HepG2 (cell line): ENCODE results near the gene VAC14. TPM values are rescaled to one million over a fixed set of nuclear protein-coding genes. Genes with fewer than 3 reads are reported as not detected.

Experiments used
- ATAC-seq: fragments of 200-7000 bp; cut with Tn5 transposase; 3 replicates; pipeline ENCODE4 v1.9.1; 2020; ENCODE audit warnings: mild to moderate bottlenecking, moderate library complexity
- BruUV-seq: library from RNA; stranded (reverse); fragments of 400-500 nt; replicated peaks from 2 replicates; lab custom pipeline; 2021; lab: Mats Ljungman, UMichigan
- CTCF ChIA-PET: fragments of 300-600 bp; formaldehyde crosslinking; extraction: SDS; loops from one replicate; lab custom pipeline; 2021; ENCODE audit warnings: low total read pairs, inconsistent platforms, low intra/inter-chr PET ratio; lab: Yijun Ruan, JAX
- POLR2A ChIA-PET: fragments of 350-600 bp; sonication (Branson Sonifier 250); formaldehyde crosslinking; loops from one replicate; lab custom pipeline; 2020; ENCODE audit warnings: antibody characterized with exemption, inconsistent platforms; lab: Yijun Ruan, JAX
- DNase-seq: peaks from one replicate; pipeline ENCODE4 v3.0.0-alpha.2; 2015; ENCODE audit warnings: low spot score
- FAIRE-seq: peaks from 3 replicates; lab custom pipeline; 2011; peaks lifted over from hg19 to GRCh38; lab: Jason Lieb, UNC
- H2AFZ ChIP-seq: one replicate; pipeline ENCODE4 v1.6.1; 2011; ENCODE audit warnings: low read length, inconsistent platforms
- H3K27ac ChIP-seq: fragments of 300-600 bp; 3 replicates; pipeline ENCODE4 v1.8.0; 2011; ENCODE audit warnings: mixed run types, mild to moderate bottlenecking, mixed read lengths, low read length, inconsistent platforms; ENCODE audit not compliant: insufficient read depth; ENCODE audit errors: extremely low read length
- H3K27me3 ChIP-seq, 2 experiments: fragments of 200-600 bp in 1 of 2; 2 replicates in 1 of 2; 3 replicates in 1 of 2; pipeline versions ENCODE4 v1.6.0 to v1.8.0; 2011; ENCODE audit warnings: low read length in 2 of 2, mild to moderate bottlenecking in 2 of 2, moderate library complexity in 2 of 2, inconsistent platforms in 1 of 2; ENCODE audit not compliant: insufficient read depth in 2 of 2, control insufficient read depth in 1 of 2
- H3K36me3 ChIP-seq, 2 experiments: fragments of 200-600 bp in 1 of 2; replicated peaks in 1 of 2; 2 replicates in 1 of 2; 3 replicates in 1 of 2; pipeline versions ENCODE4 v1.5.1 to v1.8.0; 2011; ENCODE audit warnings: low read length in 2 of 2, inconsistent platforms in 1 of 2; ENCODE audit not compliant: insufficient read depth in 2 of 2, control insufficient read depth in 1 of 2
- H3K4me1 ChIP-seq: 2 replicates; pipeline ENCODE4 v1.5.1; 2012; ENCODE audit warnings: low read length, inconsistent platforms; ENCODE audit not compliant: insufficient read depth
- H3K4me2 ChIP-seq: 2 replicates; pipeline ENCODE4 v1.6.0; 2011; ENCODE audit warnings: low read depth, low read length, inconsistent platforms
- H3K4me3 ChIP-seq, 3 experiments: fragments of 200-600 bp in 1 of 3; sonication (generic), shearing (Covaris generic) in 1 of 3; replicated peaks in 1 of 3; 2 replicates each; pipeline ENCODE4 v1.5.1; 2011 to 2016; ENCODE audit warnings: low read length in 3 of 3, inconsistent platforms in 2 of 3, low read depth in 2 of 3, mild to moderate bottlenecking in 2 of 3, control low read depth in 1 of 3, mixed read lengths in 1 of 3; ENCODE audit not compliant: insufficient read depth in 1 of 3
- H3K79me2 ChIP-seq: one replicate; pipeline ENCODE4 v1.6.1; 2011; ENCODE audit warnings: low read length, inconsistent platforms; ENCODE audit not compliant: insufficient read depth
- H3K9ac ChIP-seq: 2 replicates; pipeline ENCODE4 v1.6.0; 2011; ENCODE audit warnings: mild to moderate bottlenecking, low read depth, low read length, inconsistent platforms; ENCODE audit not compliant: insufficient read depth
- H3K9me3 ChIP-seq: 2 replicates; pipeline ENCODE4 v1.5.1; 2012; ENCODE audit warnings: mild to moderate bottlenecking, low read length
- H4K20me1 ChIP-seq: 2 replicates; pipeline ENCODE4 v1.6.0; 2011; ENCODE audit warnings: inconsistent platforms, mild to moderate bottlenecking, low read length, moderate library complexity; ENCODE audit not compliant: insufficient read depth
- ESRRA ChIP-seq: sonication (generic); formaldehyde crosslinking; IDR thresholded peaks from 2 replicates; pipeline ENCODE4 v1.5.1; 2020; ENCODE audit warnings: mild to moderate bottlenecking, low read depth, missing genetic modification reagents
- JUND ChIP-seq: sonication (generic); formaldehyde crosslinking; IDR thresholded peaks from 2 replicates; pipeline ENCODE4 v1.8.0; 2022; ENCODE audit warnings: mild to moderate bottlenecking, missing genetic modification reagents
- KLF9 ChIP-seq: IDR thresholded peaks from 2 replicates; pipeline ENCODE4 v1.6.1; 2016; ENCODE audit warnings: low read depth
- MTF2 ChIP-seq: sonication (generic); formaldehyde crosslinking; IDR thresholded peaks from 2 replicates; pipeline ENCODE4 v1.5.0; 2020; ENCODE audit warnings: missing genetic modification reagents, borderline replicate concordance
- NFIC ChIP-seq: IDR thresholded peaks from 2 replicates; pipeline ENCODE4 v1.6.1; 2012; ENCODE audit warnings: mild to moderate bottlenecking, low read length, inconsistent platforms
- SATB2 ChIP-seq: sonication (generic); formaldehyde crosslinking; IDR thresholded peaks from 2 replicates; pipeline ENCODE4 v1.5.0; 2020; ENCODE audit warnings: missing genetic modification reagents
- SIN3A ChIP-seq: IDR thresholded peaks from 2 replicates; pipeline ENCODE4 v1.6.1; 2011; ENCODE audit warnings: low read depth, mild to moderate bottlenecking, control low read depth, low read length, borderline replicate concordance
- SMYD3 ChIP-seq: sonication (generic); formaldehyde crosslinking; IDR thresholded peaks from 2 replicates; pipeline ENCODE4 v1.8.1; 2023; ENCODE audit warnings: mild to moderate bottlenecking, missing genetic modification reagents
- TAF1 ChIP-seq: sonication (generic); formaldehyde crosslinking; IDR thresholded peaks from 2 replicates; pipeline ENCODE4 v1.4.0; 2020; ENCODE audit warnings: missing genetic modification reagents
- TCF7 ChIP-seq: sonication (generic); IDR thresholded peaks from 2 replicates; pipeline ENCODE4 v1.6.1; 2016; ENCODE audit warnings: antibody characterized with exemption, low read depth
- YEATS2 ChIP-seq: sonication (generic); formaldehyde crosslinking; IDR thresholded peaks from 2 replicates; pipeline ENCODE4 v1.4.0; 2020; ENCODE audit warnings: missing genetic modification reagents, borderline replicate concordance
- ZBTB21 ChIP-seq: sonication (generic); formaldehyde crosslinking; IDR thresholded peaks from 2 replicates; pipeline ENCODE4 v1.4.0; 2020; ENCODE audit warnings: missing genetic modification reagents
- ZBTB38 ChIP-seq: sonication (generic); formaldehyde crosslinking; IDR thresholded peaks from 2 replicates; pipeline ENCODE4 v1.5.1; 2020; ENCODE audit warnings: mild to moderate bottlenecking, missing genetic modification reagents
- ZC3H13 ChIP-seq: sonication (generic); formaldehyde crosslinking; IDR thresholded peaks from 2 replicates; pipeline ENCODE4 v1.8.1; 2023; ENCODE audit warnings: mild to moderate bottlenecking, missing genetic modification reagents, moderate library complexity
- ZMYM4 ChIP-seq: sonication (generic); formaldehyde crosslinking; IDR thresholded peaks from 2 replicates; pipeline ENCODE4 v1.8.1; 2023; ENCODE audit warnings: mild to moderate bottlenecking, missing genetic modification reagents
- ZNF234 ChIP-seq: sonication (generic); formaldehyde crosslinking; conservative IDR thresholded peaks from 2 replicates; pipeline ENCODE4 v1.5.1; 2020; ENCODE audit warnings: mild to moderate bottlenecking, missing genetic modification reagents
- ZNF280D ChIP-seq: sonication (generic); formaldehyde crosslinking; IDR thresholded peaks from 2 replicates; pipeline ENCODE4 v1.5.1; 2020; ENCODE audit warnings: mild to moderate bottlenecking, missing genetic modification reagents
- WGBS: methylation state at CpG from one replicate; pipeline ENCODE4 v1.1.6; 2017; ENCODE audit warnings: low lambda C conversion rate; 5-methylcytosine and 5-hydroxymethylcytosine counted together
- in situ Hi-C: cut with HindIII; loops from 2 replicates; pipeline ENCODE4 v1.10.0; 2017; ENCODE audit warnings: low pct_unique_long_range_greater_than_20kb; ENCODE audit not compliant: extremely low pct_ligation_motif_present
- intact Hi-C: fragments of 100-400 bp; cut with micrococcal nuclease; formaldehyde crosslinking; loops from one replicate; pipeline ENCODE4 v1.10.0; 2022; ENCODE audit not compliant: unreplicated experiment
- polyA plus RNA-seq, 8 experiments: library from polyadenylated mRNA; depleted of rRNA in 3 of 8; stranded (reverse) in 7 of 8; unstranded in 1 of 8; fragments of >200 nt; fragmentation: Illumina TruSeq in 4 of 8; extraction: Trizol in 4 of 8; gene quantifications; 2 replicates each; pipeline versions ENCODE4 v1.2.1 to v1.2.3, GENCODE V29; 2011 to 2016; ENCODE audit warnings: low read depth in 4 of 8, missing spikeins in 1 of 8, mixed read lengths in 1 of 8; ENCODE audit not compliant: insufficient read depth in 1 of 8
- total RNA-seq, 5 experiments: library from RNA; depleted of rRNA; stranded (reverse); fragments of >200 nt; fragmentation: Illumina TruSeq; extraction: Trizol; gene quantifications; 2 replicates each; pipeline ENCODE4 v1.2.3, GENCODE V29; 2016; ENCODE audit warnings: low read depth in 1 of 5
- TF ChIP-seq, protein P1 (sequence below): sonication (generic); formaldehyde crosslinking; IDR thresholded peaks from 2 replicates; pipeline ENCODE4 v1.5.1; 2020; ENCODE audit warnings: missing genetic modification reagents, mild to moderate bottlenecking, borderline replicate concordance
- TF ChIP-seq, protein P2 (sequence below): sonication (generic); formaldehyde crosslinking; IDR thresholded peaks from 2 replicates; pipeline ENCODE4 v1.5.1; 2020; ENCODE audit warnings: mild to moderate bottlenecking, missing genetic modification reagents, moderate library complexity

The VAC14 gene
- total and polyA plus RNA-seq, 2 of the 13 experiments (the other 11 are each of a cell fraction or from before 2014, with no cell fraction given), result 23.5 to 24.6 TPM

DNA sequence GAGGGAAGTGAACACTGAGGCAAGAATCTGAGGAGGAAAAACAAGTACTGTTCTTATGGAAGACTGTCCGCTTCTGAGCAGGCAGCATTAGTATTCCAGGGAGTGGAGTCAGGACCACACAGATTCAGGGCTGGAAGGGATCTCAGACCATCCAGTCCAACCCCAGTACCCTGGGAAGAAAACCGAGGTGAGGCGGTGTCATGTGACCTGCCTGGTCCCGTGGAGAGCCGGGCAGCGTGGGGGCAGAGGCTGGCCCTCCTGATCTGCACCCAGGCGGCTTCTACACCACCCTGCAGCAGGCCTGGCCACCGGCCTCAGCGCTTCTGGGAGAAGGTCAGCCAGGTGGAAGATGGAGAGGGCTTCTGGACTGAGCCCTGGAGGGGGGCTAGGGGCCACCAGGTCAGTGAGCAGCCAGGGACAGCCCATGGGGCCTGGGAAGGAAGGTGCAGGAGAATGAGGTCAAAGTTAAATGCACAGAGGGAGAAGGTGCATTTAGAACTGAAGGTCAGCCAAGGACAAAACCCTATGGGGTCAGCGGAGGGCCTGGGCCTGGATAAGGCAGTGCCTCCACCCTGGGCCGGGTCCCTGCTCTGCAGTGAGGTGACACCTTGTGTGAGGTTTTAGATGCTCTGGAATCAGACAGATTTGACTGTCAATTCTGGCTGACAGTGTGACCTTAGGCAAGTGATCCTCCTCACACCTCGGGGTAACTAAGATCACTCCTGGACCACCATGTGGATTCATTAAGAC is 45.9 kb downstream of the VAC14 start (continued):
- TF ChIP-seq ZNF280D (CRISPR knock-in tag) (no peak), ZNF234 (CRISPR knock-in tag) (no peak), TAF1 (no peak), KLF9 (CRISPR knock-in tag) (no peak), ZBTB38 (no peak), TCF7 (no peak), SIN3A (no peak), YEATS2 (CRISPR knock-in tag) (no peak), ZBTB21 (CRISPR knock-in tag) (no peak)

GRCh38 chr16:70754371-70754770 is 46.6 kb downstream of the VAC14 start:
- CTCF ChIA-PET, result no interaction called here
- no peaks in the 10 kb centered on the region for H3K27me3 ChIP-seq
- in situ Hi-C loops, result no loop called here
- H3K9ac ChIP-seq, result no peak overlapping the region
- H3K27ac ChIP-seq, result no peak overlapping the region
- 96% methylated on average over 11 of the region's 11 CpGs for WGBS
- H3K4me1 ChIP-seq, result peaks cover 13% of the 10 kb centered on the region
- no peaks in the 10 kb centered on the region for H4K20me1 ChIP-seq
- POLR2A ChIA-PET, result no interaction called here
- H3K9me3 ChIP-seq, result no peaks in the 10 kb centered on the region
- no TSS peak for BruUV-seq
- intact Hi-C loops, result no loop called here
- no peak for ATAC-seq
- no peak for DNase-seq
- H2AFZ ChIP-seq, result no peak overlapping the region
- FAIRE-seq, result no peak
- H3K4me3 ChIP-seq, result no peak overlapping the region
- peaks cover 10 to 32% of the 10 kb centered on the region in 2 experiments; a peak in 4 of 5 replicates for H3K36me3 ChIP-seq
- H3K4me2 ChIP-seq, result no peak overlapping the region
- no peaks in the 10 kb centered on the region for H3K79me2 ChIP-seq
- TF ChIP-seq MTF2 (CRISPR knock-in tag), result no peak
- TF ChIP-seq SMYD3 (CRISPR knock-in tag), result no peak
- no peak for TF ChIP-seq SATB2 (CRISPR knock-in tag)
- TF ChIP-seq NFIC, result no peak
- TF ChIP-seq ESRRA, result no peak
- TF ChIP-seq ZC3H13 (CRISPR knock-in tag), result no peak
- TF ChIP-seq JUND (CRISPR knock-in tag), result no peak
- no peak for TF ChIP-seq ZMYM4 (CRISPR knock-in tag)
- TF ChIP-seq, protein P1, sequence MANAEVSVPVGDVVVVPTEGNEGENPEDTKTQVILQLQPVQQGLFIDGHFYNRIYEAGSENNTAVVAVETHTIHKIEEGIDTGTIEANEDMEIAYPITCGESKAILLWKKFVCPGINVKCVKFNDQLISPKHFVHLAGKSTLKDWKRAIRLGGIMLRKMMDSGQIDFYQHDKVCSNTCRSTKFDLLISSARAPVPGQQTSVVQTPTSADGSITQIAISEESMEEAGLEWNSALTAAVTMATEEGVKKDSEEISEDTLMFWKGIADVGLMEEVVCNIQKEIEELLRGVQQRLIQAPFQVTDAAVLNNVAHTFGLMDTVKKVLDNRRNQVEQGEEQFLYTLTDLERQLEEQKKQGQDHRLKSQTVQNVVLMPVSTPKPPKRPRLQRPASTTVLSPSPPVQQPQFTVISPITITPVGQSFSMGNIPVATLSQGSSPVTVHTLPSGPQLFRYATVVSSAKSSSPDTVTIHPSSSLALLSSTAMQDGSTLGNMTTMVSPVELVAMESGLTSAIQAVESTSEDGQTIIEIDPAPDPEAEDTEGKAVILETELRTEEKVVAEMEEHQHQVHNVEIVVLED (CRISPR knock-in tag), result no peak
- TF ChIP-seq, protein P2, sequence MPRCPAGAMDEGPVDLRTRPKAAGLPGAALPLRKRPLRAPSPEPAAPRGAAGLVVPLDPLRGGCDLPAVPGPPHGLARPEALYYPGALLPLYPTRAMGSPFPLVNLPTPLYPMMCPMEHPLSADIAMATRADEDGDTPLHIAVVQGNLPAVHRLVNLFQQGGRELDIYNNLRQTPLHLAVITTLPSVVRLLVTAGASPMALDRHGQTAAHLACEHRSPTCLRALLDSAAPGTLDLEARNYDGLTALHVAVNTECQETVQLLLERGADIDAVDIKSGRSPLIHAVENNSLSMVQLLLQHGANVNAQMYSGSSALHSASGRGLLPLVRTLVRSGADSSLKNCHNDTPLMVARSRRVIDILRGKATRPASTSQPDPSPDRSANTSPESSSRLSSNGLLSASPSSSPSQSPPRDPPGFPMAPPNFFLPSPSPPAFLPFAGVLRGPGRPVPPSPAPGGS (CRISPR knock-in tag), result no peak
